HG03064 (cell line): ENCODE results near the gene MAMDC4.

Experiments used
- ATAC-seq: cut with Tn5 transposase; IDR thresholded peaks from one replicate; pipeline ENCODE4 v1.9.1; 2021; ENCODE audit warnings: low read depth; ENCODE audit not compliant: unreplicated experiment

MAMDC4 gene

GRCh38 chr9:136848393-136849037 lies 3.6 kb upstream of the MAMDC4 start:
- no peak for ATAC-seq

- peak; percentile 55 for ATAC-seq
Observed at GRCh38 chr9:136849038-136849959, 2.8 kb upstream of the MAMDC4 start, which contains the start of gene PHPT1. PHPT1 (plus strand) TSS chr9:136849409; CDS start chr9:136849431, 22 bp downstream.

GRCh38 chr9:136849960-136850865 lies 1.9 kb upstream of the MAMDC4 start:
- ATAC-seq = no peak

DNA sequence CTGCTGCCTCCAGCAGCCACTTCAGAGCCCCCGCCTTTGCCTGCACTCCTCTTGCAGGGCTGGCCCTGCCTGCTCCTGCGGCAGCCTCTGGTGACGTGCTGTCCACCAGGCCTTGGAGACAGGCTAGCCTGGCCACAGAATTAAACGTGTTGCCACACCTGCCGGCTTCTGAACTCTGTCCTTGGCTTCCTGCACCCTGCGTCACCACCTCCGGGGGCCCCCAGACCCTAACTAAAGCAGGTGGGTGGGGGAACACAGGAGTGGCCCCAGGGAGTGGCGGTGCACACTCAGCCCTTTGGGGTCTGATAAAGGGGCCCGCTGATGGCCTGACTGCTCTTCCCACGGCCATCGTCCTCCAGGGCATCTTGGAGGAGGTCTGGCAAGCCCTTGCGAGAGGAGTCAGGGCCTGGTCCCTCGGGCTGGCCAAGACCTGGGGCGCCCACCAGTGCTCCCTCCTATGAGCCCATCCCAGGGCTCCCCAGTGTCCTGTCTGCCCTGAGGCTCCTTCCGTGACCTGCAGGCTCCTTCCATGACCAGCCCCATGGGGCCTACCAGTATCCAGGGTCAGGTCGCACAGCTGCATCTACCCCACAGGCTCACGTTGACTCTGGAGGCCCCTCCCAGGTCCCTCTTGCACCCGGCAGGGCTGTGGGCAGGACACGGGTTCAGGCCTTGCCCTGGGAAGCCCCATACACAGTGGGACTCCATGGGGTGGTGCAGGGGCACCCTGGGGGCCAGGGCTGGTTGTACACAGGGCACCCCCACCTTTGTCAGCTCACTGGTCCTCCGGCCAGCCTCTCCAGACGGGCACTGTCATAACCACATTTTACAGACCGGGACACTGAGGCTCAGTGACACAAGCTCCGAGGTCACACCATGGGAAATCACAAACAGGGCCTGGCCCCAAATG lies 1.0 kb upstream of the MAMDC4 start:
- no peak for ATAC-seq

- ATAC-seq = no peak
Observed at GRCh38 chr9:136852664-136853595, 784 bp downstream of the MAMDC4 start.

GRCh38 chr9:136853596-136854112 lies 1.5 kb downstream of the MAMDC4 start:
- ATAC-seq = no peak

- ATAC-seq = no peak
Observed at GRCh38 chr9:136854113-136854841, 2.1 kb downstream of the MAMDC4 start.

DNA sequence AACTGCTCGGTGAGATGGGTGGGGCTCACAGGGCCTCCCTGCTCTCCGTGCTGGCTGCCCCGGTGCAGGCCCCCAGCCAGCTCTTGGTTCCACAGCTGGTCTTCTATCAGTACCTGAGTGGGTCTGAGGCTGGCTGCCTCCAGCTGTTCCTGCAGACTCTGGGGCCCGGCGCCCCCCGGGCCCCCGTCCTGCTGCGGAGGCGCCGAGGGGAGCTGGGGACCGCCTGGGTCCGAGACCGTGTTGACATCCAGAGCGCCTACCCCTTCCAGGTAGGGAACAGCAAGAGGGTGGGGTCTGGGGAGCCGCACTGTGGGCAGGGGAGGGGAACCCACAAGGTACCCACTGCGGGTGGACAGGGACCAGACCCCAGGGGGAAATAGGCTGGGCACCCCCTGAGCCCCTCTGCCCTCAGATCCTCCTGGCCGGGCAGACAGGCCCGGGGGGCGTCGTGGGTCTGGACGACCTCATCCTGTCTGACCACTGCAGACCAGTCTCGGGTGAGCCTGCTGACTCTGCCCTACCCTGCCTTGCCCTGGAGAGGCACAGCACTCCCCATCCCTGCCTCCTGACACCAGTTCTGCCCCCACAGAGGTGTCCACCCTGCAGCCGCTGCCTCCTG lies 2.8 kb downstream of the MAMDC4 start:
- no peak for ATAC-seq

DNA sequence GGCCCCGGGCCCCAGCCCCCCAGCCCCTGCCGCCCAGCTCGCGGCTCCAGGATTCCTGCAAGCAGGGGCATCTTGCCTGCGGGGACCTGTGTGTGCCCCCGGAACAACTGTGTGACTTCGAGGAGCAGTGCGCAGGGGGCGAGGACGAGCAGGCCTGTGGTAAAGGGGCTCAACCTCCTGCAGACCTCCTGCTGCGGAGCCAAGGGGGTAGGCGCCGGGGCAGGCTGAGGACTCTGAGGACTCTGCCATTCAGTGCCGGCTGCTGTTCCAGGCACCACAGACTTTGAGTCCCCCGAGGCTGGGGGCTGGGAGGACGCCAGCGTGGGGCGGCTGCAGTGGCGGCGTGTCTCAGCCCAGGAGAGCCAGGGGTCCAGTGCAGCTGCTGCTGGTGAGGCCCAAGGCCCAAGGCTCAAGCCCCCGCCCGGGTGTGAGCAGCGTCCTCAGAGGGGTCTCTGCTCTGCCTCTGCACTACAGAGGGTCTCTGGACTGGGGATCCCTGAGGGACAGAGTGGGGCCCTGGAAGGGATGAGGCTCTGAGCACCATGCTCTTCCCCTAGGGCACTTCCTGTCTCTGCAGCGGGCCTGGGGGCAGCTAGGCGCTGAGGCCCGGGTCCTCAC lies 3.4 kb downstream of the MAMDC4 start:
- no peak for ATAC-seq

- ATAC-seq = no peak
Observed at GRCh38 chr9:136856079-136856476, 3.9 kb downstream of the MAMDC4 start.

DNA sequence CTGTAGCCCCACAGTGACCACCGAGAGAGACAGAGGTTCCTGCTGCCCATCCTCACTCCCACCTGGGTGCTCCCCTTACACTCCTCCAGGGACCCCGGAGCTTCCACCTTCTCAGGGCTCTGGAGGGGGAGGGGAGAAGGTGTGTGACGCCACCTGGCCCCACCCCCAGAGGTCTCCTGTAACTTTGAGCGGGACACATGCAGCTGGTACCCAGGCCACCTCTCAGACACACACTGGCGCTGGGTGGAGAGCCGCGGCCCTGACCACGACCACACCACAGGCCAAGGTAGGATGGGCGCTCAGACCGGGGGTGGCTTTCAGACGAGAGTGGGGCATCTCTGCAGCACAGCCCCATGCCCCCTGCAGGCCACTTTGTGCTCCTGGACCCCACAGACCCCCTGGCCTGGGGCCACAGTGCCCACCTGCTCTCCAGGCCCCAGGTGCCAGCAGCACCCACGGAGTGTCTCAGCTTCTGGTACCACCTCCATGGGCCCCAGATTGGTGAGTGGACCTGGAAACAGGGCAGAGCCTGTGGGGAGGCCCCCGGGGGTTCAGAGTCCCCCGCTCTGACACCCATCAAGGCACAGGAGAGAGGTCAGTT lies 4.5 kb downstream of the MAMDC4 start:
- ATAC-seq = no peak

GRCh38 chr9:136857166-136857565 lies 5.0 kb downstream of the MAMDC4 start:
- no peak for ATAC-seq

- no peak for ATAC-seq
Observed at GRCh38 chr9:136857581-136858412, 5.7 kb downstream of the MAMDC4 start.

GRCh38 chr9:136858452-136858843 lies 6.3 kb downstream of the MAMDC4 start:
- ATAC-seq = no peak

DNA sequence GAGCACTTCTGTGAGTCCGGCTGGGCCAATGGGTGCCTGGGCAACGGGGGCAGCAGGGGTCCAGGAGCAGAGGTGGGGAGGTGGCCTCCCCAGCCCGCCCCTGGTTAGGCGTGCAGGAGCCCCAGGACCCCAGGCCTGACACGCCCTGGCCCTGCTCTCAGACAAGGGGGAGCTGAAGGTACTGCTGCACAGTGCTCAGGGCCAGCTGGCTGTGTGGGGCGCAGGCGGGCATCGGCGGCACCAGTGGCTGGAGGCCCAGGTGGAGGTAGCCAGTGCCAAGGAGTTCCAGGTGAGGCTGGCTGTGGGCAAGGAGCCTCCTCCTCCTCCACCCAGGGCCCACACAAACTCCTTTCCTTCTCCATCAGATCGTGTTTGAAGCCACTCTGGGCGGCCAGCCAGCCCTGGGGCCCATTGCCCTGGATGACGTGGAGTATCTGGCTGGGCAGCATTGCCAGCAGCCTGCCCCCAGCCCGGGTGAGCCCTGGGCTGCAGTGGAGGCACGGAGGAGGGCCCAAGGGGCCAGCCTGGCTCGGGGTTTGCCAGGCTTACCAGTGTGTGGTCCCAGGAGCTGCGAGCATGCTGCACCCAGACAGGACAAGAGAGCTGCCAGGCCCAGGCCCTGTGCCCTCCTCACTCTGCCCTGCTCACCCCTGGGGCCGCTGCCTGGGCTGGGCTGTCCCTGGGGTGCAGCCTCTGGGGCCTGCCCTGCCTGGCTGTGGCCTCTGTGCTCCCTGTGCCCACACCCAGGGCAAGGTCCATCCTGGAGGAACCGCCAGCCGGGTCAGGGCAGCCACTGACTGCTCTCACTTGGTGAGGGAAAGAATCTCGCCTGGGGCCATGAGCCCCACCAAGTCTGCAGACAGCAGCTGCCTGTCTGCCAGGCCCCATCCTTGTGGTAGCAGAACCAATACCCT lies 7.0 kb downstream of the MAMDC4 start:
- ATAC-seq = no peak
